ENCODE measurements around the gene PRRG1.
"Not testable (repeated sequence)": the region's sequence is repeated elsewhere in the genome, so short reads cannot be mapped to it uniquely, and the experiment has no call there.

PRRG1 gene

GRCh38 chrX:37378404-37378803 lies 29.2 kb downstream of the PRRG1 start:
- no peak for DNase-seq (ENCODE audit: low spot score)

DNA sequence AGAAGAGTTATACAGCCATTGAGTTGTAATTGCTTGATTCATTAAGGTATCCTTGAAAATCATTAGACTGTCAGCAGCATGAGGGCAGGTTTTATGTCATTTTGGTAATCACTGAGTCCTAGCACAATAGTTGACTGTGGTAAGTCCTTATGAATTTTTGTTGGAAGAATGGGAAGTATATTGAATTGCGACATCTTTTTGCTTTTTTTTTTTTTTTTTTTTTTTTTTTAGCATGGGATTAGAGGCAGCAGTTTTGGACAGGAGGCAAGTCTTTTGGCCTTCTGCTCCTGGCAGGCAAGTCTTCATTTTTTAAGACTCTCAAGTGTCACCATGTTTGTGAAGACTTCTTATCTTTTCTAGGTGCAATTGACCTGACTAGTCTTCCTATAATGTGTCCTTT lies 29.7 kb downstream of the PRRG1 start:
- no peak for DNase-seq (ENCODE audit: low spot score)

- no peak for DNase-seq (ENCODE audit: low spot score)
Measured at GRCh38 chrX:37380256-37380655, 31.1 kb downstream of the PRRG1 start.

- no peak for DNase-seq (ENCODE audit: low spot score)
Measured at GRCh38 chrX:37380924-37381323, 31.8 kb downstream of the PRRG1 start.

GRCh38 chrX:37383313-37383712 lies 34.1 kb downstream of the PRRG1 start:
- DNase-seq (ENCODE audit: low spot score) = no peak

DNA sequence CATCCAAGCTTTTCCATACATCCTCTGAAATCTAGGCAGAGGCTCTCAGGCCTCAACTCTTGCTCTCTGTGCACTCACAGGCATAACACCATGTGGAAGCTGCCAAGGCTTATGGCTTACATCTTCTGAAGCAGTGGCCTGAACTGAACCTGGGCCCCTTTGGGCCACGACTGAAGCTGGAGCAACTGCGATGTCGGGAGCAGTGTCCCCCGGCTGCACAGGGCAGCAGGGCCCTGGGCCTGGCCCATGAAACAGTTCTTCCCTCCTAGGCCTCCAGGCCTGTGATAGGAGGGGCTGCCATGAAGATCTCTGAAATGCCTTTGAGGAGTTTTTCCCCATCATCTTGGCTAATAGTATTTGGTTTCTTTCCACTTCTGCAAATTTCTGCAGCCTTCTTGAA lies 39.2 kb downstream of the PRRG1 start:
- DNase-seq (ENCODE audit: low spot score) = no peak

DNA sequence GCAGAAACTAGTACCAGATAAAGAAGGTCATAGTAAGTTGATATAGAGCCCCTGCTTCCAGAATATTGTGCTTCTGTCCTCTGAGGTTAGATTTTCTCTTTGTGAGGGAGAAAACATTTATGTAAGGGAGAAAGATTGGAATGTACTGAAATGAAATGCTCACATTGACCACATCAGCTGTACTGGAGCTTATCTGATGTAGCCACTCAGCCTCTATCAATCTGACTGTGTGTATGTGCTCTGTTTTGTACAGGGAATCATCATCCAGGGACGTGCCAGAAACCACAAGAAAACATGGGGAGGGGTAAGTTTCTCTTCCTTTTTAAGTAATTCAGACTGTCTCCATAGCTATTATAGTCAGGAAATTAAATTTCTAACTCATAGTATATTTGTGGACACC lies 56.8 kb downstream of the PRRG1 start:
- DNase-seq (ENCODE audit: low spot score) = no peak

DNA sequence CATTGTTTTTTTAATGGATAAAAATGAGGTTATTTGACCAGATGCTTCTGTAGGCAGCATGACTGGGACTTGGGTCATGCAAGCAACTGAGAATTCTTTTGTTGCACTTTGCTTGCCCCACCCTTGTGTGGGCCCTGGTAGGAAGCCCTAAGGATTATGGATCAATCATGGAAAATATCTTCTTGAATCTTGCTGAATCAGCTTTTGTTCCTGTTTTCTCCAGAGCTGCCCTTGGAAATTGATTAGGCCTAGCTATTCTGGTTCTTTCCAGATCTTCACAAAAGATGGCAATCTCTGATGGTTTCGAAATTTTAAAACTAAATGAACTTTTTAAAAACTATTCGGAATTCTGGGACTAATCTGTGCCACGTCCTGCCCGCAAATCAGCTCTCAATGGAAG lies 58.6 kb downstream of the PRRG1 start:
- DNase-seq (ENCODE audit: low spot score) = no peak

- DNase-seq (ENCODE audit: low spot score) = no peak
Measured at GRCh38 chrX:37409278-37409677, 60.1 kb downstream of the PRRG1 start.

- DNase-seq (ENCODE audit: low spot score) = no peak
Measured at GRCh38 chrX:37420185-37420584, 71.0 kb downstream of the PRRG1 start.

DNA sequence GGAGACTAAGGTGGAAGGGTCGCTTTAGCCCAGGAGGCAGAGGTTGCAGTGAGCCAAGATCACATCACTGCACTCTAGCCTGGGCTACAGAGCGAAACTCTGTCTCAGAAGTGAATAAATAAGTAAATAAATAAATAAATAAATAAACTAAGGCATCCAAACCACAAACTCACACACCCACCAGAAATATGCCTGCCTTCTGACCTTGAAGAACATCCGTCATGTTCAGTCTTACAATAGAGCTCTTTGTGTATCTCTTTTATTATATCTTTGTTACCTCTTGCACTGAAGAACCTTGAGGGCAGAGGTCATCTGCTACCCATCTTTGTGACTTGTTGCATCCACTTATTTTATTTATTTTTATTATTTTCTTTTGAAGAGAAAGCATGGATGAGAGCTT lies 71.6 kb downstream of the PRRG1 start:
- no peak for DNase-seq (ENCODE audit: low spot score)

GRCh38 chrX:37424000-37424429 lies 74.9 kb downstream of the PRRG1 start:
- no peak for DNase-seq (ENCODE audit: low spot score)

- no peak for DNase-seq (ENCODE audit: low spot score)
Measured at GRCh38 chrX:37425370-37425769, 76.2 kb downstream of the PRRG1 start.

DNA sequence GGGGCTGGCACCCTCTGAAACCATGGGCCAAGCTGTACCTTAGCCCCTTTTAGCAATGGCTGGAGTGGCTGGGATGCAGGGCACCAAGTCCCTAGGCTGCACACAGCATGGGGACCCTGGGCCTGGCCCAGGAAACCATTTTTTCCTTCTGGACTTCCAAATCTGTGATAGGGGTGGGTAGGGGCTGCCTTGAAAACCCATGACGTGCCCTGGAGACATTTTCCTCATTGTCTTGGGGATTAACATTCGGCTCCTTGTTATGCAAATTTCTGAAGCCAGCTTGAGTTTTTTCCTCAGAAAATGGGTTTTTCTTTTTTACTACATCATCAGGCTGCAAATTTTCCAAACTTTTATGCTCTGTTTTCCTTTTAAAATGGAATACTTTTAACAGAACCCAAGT lies 79.8 kb downstream of the PRRG1 start:
- DNase-seq (ENCODE audit: low spot score) = not testable (repeated sequence)

DNA sequence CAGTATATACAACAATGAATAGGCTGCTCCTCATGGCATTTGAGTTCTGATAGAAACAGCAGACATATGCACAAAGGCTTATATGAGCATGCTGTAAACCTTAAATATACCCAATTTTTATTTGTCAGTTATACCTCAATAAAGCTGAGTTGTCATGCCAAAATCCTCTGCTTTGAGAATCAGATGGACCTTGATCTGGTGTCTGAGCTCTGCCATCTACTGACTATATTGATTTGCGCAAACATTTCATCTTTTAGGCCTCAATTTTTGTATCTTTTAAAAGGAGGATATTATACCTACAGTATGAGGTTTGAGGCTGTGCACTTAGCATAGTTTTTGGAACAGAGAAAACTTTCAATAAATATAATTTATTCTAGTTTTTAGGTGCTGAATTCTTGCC lies 85.2 kb downstream of the PRRG1 start:
- DNase-seq (ENCODE audit: low spot score) = no peak

- DNase-seq (ENCODE audit: low spot score) = no peak
Measured at GRCh38 chrX:37437160-37437559, 88.0 kb downstream of the PRRG1 start.

DNA sequence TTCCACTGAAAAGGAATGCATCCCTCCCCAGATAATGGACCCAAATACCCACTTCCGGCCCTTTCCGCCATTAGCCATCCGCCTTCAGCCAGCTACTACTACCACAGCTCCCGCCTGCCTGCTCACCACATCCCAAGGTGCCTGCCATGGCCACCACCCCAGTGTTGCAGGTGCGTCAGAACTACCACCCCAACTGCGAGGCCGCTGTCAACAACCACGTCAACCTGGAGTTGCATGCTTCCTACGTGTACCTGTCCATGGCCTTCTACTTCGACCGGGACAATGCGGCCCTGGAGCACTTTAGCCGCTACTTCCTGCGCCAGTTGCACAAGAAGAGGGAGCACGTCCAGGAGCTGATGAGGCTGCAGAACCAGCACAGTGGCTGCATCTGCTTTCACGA lies 92.2 kb downstream of the PRRG1 start:
- DNase-seq (ENCODE audit: low spot score) = no peak

DNA sequence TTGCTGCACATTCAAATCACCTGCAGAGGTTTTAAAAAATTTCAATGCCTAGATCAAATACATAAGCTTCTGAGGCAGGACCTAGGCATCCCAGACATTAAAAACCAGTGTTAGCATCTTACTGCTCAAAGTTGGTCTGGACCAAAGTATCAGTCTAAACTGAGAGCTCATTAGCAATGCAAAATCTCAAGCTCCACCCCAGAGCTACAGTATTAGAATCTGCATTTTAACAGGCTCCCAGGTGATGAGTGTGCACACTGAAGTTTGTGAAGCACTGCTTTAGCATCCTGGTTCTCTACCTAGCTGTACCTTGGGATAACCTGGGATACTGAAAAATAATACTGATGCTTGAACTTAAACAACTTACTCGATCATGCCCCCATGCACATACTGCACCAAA lies 96.0 kb downstream of the PRRG1 start:
- DNase-seq (ENCODE audit: low spot score) = no peak

- DNase-seq (ENCODE audit: low spot score) = no peak
Measured at GRCh38 chrX:37453821-37454220, 104.7 kb downstream of the PRRG1 start.

DNA sequence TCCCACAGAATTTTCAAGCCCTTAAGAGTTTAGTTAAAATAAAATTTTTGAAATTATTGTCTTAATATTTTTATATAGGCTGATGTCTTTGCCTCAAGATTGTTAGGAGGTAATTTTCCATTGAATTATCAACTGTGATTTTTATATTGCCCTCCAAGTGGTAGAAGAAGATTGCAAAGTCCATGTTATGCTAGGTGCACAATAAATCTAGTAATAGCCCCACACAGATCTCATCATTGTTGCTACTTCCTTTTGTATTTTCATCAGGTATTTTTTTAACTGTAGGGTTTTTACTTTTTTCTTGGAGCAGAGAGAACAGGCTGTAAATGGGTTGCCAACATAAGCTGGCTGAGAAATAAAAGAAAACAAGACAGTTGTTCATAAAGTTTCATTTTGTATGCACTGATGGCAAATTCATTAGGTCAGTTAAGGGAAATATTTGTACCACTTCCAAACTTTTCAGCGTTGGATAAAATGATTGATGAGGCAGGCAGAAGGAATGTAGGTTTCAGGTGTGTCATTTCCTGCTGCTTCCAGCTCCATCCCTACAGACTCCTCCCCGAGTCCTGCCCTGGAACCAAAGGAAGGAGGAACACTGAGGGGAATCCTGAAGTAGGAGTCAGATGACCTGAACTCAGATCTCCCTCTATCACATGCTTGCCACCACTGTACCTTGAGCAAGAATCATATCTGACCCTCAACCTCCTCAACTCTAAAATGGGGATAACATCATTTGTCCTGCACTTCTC lies 105.5 kb downstream of the PRRG1 start:
- DNase-seq (ENCODE audit: low spot score) = no peak

DNA sequence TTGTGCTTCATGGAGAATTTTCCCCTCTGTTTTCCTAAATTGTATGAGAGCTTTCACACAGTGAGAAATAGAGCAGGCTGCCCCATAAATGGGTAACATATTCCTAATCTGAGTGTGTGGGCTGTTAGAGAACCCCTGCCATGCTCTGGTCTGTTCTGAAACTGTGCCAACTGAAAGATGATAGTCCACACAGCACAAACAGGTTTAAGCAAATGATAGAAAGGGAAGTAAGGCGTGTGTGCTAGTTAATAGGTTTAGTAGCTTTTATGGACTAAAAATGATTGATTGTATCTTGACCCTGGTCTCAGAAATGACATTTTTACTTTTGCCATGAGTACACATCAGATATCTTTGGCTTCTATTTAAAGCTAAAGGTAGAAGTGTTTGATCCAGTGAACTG lies 106.2 kb downstream of the PRRG1 start:
- DNase-seq (ENCODE audit: low spot score) = no peak

- not testable (repeated sequence) for DNase-seq (ENCODE audit: low spot score)
Measured at GRCh38 chrX:37460285-37460684, 111.1 kb downstream of the PRRG1 start.

- DNase-seq (ENCODE audit: low spot score) = no peak
Measured at GRCh38 chrX:37462346-37462745, 113.2 kb downstream of the PRRG1 start.

GRCh38 chrX:37468124-37468739 lies 119.1 kb downstream of the PRRG1 start:
- no peak for DNase-seq (ENCODE audit: low spot score)
